Stimulated activated CD4-positive, alpha-beta T cell treated with anti-CD3 and anti-CD28 coated beads, Interleukin-12 subunit alpha, Interleukin-12 subunit beta, amount 100 ng/mL, for 24 hours (primary cell): ENCODE data around the gene NET1.

Experiments used
- DNase-seq, 2 experiments: peaks; one replicate each; pipeline ENCODE4 v3.0.0-alpha.2; 2020; ENCODE audit warnings: low read depth in 2 of 2

The NET1 gene

DNA sequence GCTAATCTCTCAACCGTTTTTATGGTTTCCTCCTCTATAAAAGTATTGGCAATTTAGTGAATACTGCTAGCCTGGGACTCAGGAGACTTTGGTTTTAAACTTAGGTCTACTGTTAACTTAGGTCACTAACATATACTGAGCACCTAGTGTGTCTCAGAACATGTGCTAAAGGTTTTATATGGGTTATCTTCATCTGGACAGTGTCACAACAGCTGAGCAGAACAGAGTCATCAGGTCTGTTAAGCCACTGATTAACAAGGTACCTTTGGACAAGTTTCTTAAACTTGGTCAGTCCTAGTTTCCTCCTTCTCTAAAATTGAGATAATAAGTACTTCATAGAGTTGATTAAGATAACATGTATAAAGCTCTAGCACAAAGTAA, 30.6 kb downstream of the NET1 start:
- no peak for DNase-seq

DNA sequence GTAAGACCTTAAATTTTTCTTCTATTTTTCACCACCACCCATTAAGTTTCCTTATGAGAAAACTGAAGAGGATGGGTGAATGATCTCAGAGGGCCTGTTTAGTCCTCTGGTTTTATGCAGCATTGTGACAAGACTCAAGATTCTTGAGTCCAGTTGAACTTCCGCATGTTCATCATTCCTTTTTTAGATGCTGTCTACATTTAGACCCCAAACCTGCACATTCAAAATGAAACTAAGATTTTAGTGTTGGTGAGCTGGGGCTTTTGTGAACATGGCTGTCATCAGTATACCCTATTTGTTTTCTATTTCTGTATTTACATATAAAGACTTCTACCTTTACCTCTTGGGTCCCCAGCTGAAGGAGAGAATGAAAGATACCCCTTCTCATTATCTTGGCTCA, 31.1 kb downstream of the NET1 start:
- DNase-seq: no peak

GRCh38 chr10:5445006-5445405, 32.6 kb downstream of the NET1 start:
- DNase-seq: no peak

- peak; percentile 65 to 78 for DNase-seq
Observed at GRCh38 chr10:5446390-5446926, 34.1 kb downstream of the NET1 start.

DNA sequence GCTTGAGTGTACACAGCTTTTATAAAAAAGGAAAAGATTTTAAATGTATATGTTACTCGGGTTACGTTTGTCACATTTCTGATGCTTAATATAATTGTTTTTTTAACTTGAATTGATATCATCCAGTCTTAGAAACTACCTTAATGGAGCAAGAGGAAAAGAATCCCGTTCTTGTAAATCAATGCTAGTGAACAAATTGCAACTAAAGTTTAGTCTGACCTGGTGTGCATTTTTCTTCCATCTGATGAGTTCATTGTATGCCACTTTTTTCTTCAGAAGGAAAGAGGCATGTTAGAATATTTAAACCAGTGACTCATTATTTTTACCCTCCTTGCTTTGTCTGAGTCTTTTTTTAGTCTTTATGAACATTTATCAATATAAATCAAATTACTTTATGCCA, 34.7 kb downstream of the NET1 start:
- DNase-seq: no peak

GRCh38 chr10:5447611-5448071, 35.3 kb downstream of the NET1 start:
- DNase-seq: peak in 1 of 2 experiments; percentile 6

DNA sequence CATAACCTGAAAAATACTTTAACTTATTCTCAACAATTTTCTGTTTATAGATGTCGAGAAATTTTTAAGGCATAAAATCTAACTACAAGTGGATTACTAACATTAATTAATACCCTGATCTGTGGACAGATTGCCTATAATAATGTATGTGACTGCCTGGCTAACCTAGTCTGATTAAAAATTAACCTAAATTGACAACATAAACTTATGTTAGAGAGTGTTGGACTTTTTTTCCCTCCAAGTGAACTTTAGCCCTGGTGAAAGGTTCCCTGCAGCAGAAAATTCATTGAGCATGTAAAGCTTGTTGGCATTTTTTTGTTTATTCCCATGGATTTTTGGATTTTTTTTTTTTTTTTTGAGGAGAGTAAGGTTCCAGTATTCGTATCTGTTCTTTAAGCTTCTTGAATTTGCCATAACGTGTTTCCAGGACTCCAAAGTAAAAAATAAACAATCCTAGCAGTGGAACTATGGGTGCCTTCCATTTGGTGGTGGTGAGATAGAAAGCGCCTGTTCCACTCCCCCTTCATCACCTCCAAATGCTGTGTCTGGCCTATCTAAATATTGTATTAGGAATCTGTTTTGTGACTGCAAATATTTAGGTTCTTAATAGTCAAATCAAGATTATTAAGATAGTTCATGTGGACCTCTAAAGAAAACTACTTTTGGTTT, 36.1 kb downstream of the NET1 start:
- DNase-seq: no peak

DNA sequence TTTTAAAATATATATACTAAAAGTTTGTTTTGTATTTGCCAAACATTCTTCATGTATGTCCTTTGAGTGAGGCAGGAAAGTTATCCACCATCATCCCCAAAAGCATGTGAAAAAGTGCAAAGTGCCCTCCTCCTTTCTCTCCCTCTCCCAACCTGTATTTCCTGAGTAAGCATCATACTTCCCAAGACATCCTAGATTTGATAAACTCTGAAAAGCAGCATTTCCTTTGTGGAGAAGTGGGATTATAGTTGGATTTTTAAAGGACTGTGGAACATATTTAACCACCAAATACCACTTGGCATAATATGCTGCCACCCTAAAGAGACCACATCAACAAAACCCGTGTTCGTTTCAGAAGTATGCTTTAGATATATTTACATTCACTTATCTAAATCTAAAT, 36.9 kb downstream of the NET1 start:
- no peak for DNase-seq

GRCh38 chr10:5449823-5450222, 37.5 kb downstream of the NET1 start:
- no peak for DNase-seq

- DNase-seq: no peak
Observed at GRCh38 chr10:5450605-5451384, 38.4 kb downstream of the NET1 start.

GRCh38 chr10:5453749-5454489, 41.6 kb downstream of the NET1 start:
- DNase-seq: no peak

DNA sequence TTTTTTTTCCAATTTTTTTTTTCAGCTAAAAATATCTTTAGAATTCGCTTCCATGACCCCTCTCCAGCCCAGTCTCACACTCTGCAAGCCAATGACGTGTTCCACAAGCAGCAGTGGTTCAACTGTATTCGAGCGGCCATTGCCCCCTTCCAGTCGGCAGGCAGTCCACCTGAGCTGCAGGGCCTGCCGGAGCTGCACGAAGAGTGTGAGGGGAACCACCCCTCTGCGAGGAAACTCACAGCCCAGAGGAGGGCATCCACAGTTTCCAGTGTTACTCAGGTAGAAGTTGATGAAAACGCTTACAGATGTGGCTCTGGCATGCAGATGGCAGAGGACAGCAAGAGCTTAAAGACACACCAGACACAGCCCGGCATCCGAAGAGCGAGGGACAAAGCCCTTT, 44.2 kb downstream of the NET1 start:
- no peak for DNase-seq

DNA sequence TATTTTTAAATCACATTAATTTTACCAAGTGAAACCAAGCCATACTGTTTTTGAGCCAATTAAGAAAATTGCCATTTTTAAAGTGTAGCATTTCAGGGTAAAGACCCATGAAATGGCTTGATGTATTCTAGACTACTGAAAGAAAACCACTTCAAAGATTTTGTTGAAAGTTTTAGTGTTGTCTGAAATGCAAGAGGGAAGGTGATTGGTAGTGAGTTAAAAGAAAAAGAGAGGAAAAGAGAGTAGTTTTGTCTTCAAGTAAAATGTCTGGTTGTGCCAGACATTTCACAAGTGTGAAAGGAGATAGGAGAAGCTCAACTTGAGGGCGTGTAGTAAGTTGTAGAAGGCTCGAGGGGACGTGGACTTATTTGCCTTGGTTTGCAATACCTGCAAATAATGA, 45.4 kb downstream of the NET1 start:
- DNase-seq: no peak

DNA sequence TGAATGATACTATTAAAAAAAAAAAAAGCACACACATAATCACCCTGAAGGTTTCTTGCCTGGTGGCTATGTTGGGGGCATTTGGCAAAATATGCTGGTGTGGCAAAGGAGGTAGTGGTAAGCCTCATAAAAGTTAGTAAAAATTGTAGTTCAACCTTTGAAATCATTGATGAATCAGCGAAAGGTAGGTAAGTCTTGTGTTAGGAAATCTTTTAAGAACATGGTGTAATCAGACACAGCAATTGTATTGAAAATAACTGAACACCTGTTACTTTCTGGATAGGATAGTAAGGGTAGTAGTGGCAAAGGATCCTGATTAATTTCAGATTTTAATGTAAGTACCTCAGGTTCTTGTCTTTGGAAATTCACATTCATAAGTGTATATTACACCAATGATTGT, 46.1 kb downstream of the NET1 start:
- no peak for DNase-seq

GRCh38 chr10:5458949-5459747, 46.8 kb downstream of the NET1 start:
- no peak for DNase-seq

GRCh38 chr10:5460468-5461202, 48.3 kb downstream of the NET1 start:
- no peak for DNase-seq

GRCh38 chr10:5461203-5461588, 48.8 kb downstream of the NET1 start:
- no peak for DNase-seq

GRCh38 chr10:5461914-5462840, 49.8 kb downstream of the NET1 start:
- no peak for DNase-seq

DNA sequence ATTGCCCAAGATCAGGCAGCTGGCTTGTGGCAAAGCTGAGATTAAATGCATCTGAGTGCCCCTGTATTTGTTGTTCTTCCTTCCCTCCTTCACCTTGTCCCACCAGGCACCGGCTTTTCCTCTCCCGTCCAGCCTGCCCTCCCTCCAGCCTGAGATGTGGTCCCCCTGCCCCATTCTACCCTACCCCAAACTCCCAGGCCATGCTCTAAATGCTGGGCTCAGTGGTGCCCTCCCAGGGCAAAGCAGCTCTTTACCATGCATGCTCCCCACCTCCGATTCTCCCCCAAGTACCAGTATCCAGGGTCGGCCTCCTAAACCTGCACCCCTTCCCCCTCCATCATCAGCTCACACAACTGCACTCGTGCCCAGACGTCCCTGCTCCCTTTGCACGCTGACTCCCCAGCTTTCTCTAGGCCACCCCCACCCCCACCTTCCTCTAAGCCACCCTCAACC, 50.5 kb downstream of the NET1 start:
- DNase-seq: no peak

DNA sequence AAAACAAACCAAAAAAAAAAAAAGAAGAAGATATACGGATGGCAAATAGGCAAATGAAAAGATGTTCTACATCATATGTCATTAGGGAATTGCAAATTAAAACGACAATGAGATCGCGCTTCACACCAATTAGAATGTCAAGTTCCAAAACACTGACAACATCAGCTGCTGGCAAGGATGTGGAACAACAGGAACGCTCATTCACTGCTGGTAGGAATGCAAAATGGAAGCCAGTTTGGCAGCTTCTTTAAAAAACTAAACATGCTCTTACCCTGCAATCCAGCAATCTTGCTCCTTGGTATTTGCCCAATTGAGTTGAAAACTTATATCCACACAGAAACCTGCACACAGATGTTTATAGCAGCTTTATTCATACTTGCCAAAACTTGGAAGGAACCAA, 52.2 kb downstream of the NET1 start:
- no peak for DNase-seq
